DMS53 (cell line): Measurements from ENCODE around the gene CARD14.
"Not testable (repeated sequence)": the region's sequence is repeated elsewhere in the genome, so short reads cannot be mapped to it uniquely, and the experiment has no call there.

Experiments used
- DNase-seq: peaks from one replicate; lab custom pipeline; 2025; lab: John Stamatoyannopoulos, UW

CARD14 gene

DNA sequence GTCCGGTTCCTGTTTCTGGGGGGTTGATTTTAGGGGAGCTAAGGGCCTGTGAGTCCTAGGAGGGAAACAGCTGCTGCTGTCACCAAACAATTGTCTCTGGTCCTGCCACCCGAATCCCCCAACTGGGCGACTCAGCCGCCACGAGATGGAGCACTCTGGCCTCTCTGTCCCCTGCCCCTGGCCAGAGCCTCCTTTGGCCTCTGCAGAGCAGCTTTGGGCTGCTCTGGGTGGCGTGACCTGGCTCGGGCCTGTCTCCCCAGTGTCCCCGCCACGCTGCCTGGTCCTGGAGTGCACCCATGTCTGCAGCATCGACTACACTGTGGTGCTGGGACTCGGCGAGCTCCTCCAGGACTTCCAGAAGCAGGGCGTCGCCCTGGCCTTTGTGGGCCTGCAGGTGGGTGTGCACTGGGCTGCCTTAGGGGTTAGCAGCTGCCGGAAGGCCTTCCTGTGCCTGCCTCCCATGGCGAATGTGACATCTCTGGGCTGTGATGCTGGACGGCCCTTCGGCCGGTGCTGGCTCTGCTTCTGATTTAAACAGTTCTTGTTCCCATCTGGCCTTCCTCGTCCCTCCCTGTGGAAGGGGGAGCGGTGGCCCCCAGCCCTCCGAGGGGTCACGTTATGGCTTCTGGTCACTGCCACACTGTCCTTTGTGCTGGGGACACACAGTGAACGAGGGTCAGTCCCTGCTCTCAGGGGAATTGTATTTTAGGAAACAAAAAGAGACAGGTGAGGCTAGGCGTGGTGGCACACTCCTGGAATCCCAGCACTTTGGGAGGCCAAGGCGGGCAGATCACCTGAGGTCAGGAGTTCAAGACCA lies 79.3 kb downstream of the CARD14 start:
- DNase-seq = no peak

GRCh38 chr17:80251966-80252365 lies 82.1 kb downstream of the CARD14 start:
- DNase-seq = no peak

DNA sequence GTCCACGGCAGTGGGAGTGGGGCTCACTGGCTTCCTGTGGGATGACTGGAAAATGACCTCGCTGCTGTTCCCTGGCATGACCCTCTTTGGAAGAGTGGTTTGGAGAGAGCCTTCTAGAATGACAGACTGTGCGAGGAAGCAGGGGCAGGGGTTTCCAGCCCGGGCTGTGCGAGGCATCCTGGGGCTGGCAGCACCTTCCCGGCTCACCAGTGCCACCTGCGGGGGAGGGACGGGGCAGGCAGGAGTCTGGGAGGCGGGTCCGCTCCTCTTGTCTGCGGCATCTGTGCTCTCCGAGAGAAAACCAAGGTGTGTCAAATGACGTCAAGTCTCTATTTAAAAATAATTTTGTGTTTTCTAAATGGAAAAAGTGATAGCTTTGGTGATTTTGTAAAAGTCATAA lies 83.0 kb downstream of the CARD14 start:
- DNase-seq = peak; percentile 93

DNA sequence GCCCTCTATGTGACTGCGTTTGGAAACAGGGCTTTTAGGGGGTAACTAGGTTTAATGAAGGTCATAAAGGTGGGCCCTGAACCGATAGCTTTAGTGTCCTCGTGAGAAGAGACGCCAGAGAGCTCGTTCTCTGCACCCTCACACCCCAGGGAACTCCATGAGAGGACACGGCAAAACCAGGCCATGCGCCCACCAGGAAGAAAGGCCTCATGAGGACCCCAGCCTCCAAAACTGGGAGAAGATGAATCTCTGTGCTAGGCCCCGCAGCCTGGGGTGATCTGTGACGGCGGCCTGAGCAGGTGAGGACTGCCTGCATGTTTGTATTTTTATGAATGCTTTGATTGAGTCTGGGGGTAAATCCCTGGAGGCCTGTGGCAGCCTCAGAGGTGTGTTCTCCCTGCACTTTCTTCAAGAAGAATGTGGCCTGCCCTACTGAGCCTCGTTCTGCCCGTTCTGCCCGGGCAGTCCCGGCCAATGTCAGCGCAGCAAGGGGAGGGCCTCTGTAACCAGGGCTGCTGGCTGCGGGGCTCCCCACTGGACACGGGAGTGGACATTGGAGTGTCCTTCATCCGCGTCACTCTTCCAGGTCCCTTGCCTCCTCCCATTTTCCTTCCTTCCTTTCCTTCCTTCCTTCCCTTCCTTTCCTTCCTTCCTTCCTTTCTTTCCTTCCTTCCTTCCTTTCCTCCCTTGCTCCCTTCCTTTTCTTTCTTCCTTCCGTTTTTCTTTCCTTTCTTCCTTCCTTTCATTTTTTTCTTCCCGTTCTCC lies 84.0 kb downstream of the CARD14 start:
- no peak for DNase-seq

DNA sequence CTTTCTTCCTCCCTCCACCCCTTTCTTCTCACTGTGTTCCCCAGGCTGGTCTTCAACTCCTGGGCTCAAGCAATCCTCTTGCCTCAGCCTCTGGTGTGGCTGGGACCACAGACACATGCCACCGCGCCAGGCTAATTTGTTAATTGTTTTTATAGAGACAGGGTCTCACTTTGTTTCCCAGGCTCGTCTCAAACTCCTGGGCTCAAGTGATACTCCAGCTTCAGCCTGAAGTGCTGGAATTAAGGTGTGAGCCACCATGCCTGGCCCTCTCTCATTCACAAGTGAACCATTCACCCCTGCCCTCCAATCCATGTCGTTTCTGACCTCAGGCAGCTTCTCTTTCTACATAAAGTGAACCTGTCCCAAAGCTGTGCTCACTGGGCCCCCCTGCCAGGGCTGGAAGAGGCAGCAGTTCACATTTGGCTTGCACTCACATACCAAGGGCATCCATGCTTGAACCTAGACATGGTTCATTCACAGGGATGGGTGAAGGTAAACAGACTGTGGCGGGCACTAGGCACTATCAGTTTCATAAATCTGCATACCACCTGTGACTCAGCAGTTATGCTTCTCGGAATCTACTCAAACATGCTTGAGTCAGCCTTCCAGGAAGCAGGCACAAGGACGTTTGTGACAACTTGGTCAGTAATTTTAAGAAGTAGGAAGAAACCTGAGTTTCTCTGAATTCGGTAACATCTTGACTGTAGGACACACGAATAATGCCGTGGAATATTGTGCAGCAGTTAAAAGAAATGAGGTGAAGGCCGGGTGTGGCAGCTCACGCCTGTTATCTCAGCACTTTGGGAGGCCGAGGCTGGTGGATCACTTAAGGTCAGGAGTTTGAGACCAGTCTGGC lies 84.8 kb downstream of the CARD14 start:
- DNase-seq = peak; percentile 95

GRCh38 chr17:80256034-80256350 lies 86.2 kb downstream of the CARD14 start:
- DNase-seq = no peak

GRCh38 chr17:80257716-80258213 lies 87.9 kb downstream of the CARD14 start:
- DNase-seq = no peak

GRCh38 chr17:80258296-80258695 lies 88.5 kb downstream of the CARD14 start:
- not testable (repeated sequence) for DNase-seq
